ENCODE measurements around the gene CLCN1.

Gene CLCN1

GRCh38 chr7:143334244-143334643, 18.3 kb downstream of the CLCN1 start:
- DNase-seq (ENCODE audit: low read depth) = no peak

- no peak for DNase-seq (ENCODE audit: low read depth)
Observed at GRCh38 chr7:143337216-143337615, 21.3 kb downstream of the CLCN1 start.

DNA sequence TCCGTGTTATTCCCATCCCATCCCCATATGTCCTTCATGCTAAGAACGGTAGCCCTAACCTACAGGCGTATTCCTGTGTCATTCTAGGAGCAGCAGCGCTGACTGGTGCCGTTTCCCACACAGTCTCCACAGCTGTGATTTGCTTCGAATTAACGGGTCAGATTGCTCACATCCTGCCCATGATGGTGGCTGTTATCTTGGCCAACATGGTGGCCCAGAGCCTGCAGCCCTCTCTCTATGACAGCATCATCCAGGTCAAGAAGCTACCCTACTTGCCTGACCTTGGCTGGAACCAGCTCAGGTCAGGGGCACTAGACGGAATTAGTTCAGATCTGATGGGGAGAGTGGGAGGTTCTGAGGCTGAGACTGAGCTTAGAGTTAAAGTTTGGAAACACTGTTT, 25.9 kb downstream of the CLCN1 start:
- no peak for DNase-seq (ENCODE audit: low read depth)

GRCh38 chr7:143343596-143343995, 27.7 kb downstream of the CLCN1 start:
- no peak for DNase-seq (ENCODE audit: low read depth)

DNA sequence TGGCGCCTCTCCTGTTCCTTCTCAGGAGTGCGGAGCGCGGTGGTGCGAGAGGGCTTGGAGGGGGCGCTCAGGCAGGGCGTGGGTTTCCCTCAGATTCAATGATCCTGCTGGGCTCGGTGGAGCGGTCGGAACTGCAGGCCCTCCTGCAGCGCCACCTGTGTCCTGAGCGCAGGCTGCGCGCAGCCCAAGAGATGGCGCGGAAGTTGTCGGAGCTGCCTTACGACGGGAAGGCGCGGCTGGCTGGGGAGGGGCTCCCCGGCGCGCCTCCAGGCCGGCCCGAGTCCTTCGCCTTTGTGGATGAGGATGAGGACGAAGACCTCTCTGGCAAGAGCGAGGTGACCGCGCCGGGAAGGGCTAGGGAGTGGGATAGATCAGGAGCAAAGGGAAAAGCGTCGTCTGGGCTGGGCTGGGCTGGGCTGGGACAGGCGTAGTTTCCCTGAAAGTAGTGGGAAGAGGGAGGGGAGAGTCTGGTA, 29.6 kb downstream of the CLCN1 start:
- no peak for DNase-seq (ENCODE audit: low read depth)

DNA sequence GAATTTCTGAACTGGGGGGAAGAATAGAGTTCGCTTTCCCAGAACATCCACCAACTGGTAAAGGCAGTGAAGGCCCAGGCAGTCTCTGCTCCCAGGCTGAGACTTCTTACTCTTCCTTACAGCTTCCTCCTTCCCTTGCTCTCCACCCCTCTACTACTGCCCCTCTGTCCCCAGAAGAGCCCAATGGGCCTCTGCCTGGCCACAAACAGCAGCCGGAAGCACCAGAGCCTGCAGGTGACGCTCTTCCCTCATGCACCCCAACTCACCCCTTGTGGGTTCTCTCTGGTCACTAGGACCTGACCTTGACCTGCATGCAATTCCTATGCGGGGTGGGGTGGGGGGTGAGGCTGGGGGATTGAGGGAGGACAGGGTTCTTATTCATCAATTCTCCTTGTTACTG, 30.1 kb downstream of the CLCN1 start:
- no peak for DNase-seq (ENCODE audit: low read depth)

DNA sequence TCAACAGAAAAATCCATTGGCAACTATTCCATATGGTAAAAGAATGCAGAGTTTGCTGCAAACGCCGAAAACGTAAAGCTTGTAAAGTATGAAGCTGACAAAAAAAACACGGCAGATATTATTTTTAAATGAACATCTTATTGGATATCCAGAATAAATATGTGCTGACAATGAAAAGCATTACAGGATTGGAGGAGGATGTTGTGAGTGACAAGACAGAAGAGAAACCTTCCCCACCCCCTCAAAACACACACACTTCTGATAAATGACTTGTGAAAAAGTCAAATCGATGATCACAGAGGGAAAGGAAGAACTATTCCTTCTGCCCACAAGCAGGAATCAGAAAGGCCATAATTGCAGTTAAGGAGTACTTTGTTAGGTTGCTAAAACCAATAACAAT, 32.0 kb downstream of the CLCN1 start:
- DNase-seq (ENCODE audit: low read depth) = no peak

DNA sequence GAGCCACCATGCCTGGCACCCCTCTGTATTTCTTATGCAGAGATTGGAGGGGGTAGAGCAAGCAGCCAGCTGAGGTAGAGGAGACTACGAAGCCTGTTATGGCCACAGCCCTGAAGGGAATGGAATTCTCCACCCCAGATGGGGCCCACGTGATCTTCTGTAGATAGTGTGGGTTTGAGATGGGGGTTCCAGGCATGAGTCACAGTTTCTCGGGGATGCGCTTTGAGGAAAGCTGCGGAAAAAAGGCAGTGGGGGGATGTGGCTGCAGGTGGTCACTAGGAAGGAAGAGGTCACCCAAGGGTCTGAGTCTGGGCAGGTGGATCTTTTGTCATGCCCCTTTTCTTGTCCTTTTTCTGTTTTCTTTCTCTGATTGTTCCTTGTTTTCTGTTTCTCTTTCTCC, 35.1 kb downstream of the CLCN1 start:
- DNase-seq (ENCODE audit: low read depth) = no peak

- no peak for DNase-seq (ENCODE audit: low read depth)
Observed at GRCh38 chr7:143351574-143351973, 35.7 kb downstream of the CLCN1 start.

- DNase-seq (ENCODE audit: low read depth) = no peak
Observed at GRCh38 chr7:143352531-143353002, 36.7 kb downstream of the CLCN1 start.

GRCh38 chr7:143354376-143354775, 38.5 kb downstream of the CLCN1 start:
- no peak for DNase-seq (ENCODE audit: low read depth)

GRCh38 chr7:143354965-143355364, 39.1 kb downstream of the CLCN1 start:
- no peak for DNase-seq (ENCODE audit: low read depth)

- no peak for DNase-seq (ENCODE audit: low read depth)
Observed at GRCh38 chr7:143355450-143356385, 39.8 kb downstream of the CLCN1 start.

- no peak for DNase-seq (ENCODE audit: low read depth)
Observed at GRCh38 chr7:143356414-143357050, 40.6 kb downstream of the CLCN1 start.

DNA sequence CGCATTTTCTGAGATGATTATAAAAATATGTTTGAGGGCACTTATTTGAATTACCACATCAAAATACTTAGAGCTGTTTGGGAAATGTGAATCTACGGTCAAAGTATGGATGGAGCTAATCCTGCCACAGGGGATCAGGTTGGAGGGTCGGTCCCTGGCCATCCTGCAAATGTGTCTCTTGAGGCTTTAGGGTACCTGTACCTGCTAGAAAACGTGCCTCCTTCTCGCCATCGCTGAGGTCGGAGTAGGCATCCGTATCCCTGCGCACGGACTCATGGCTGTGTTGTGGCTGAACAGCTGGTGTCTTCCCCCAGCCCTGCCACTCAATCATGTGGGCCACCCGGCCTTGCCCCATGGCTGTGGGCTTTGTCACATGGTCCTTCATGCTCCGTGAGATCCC, 42.7 kb downstream of the CLCN1 start:
- DNase-seq (ENCODE audit: low read depth) = no peak

- DNase-seq (ENCODE audit: low read depth) = no peak
Observed at GRCh38 chr7:143359771-143360353, 44.0 kb downstream of the CLCN1 start.

DNA sequence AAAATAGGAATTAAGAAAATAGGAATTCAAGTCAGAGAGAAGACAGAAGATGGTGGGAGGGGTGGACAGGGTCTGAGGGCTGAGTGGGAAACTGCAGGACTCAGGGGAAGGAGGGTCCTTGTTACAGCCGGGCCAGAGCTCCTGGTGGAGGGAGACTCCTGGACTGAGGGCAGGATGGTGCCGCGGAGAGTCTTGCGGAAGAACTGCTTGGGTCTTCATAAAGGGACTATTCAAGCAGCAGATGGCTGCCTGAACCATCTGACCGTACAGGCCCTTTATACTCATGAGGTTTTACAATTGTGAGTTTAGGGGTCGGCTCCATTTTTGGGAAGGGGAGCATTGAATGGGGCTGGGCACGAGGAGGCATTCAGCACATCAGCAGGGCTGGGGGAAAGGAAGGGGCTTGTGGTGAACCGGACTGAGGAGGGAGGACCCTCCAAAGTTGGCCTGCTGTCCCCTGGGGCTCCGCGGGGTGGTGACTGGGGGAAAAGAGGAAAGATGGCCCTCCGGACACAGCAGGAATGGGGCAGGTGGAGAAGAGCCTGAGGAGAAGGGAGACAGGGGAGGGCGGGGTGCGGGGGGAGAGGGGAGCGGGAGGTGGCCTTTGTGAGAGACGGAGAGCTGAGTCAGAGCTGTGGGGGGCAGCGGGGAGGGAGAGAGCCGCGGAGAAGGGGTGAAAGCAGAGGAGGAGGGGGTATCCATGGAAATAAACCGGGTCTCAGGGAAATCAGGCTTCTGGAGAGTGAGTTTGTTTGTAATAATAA, 45.1 kb downstream of the CLCN1 start:
- no peak for DNase-seq (ENCODE audit: low read depth)

GRCh38 chr7:143361552-143362130, 45.7 kb downstream of the CLCN1 start:
- no peak for DNase-seq (ENCODE audit: low read depth)

DNA sequence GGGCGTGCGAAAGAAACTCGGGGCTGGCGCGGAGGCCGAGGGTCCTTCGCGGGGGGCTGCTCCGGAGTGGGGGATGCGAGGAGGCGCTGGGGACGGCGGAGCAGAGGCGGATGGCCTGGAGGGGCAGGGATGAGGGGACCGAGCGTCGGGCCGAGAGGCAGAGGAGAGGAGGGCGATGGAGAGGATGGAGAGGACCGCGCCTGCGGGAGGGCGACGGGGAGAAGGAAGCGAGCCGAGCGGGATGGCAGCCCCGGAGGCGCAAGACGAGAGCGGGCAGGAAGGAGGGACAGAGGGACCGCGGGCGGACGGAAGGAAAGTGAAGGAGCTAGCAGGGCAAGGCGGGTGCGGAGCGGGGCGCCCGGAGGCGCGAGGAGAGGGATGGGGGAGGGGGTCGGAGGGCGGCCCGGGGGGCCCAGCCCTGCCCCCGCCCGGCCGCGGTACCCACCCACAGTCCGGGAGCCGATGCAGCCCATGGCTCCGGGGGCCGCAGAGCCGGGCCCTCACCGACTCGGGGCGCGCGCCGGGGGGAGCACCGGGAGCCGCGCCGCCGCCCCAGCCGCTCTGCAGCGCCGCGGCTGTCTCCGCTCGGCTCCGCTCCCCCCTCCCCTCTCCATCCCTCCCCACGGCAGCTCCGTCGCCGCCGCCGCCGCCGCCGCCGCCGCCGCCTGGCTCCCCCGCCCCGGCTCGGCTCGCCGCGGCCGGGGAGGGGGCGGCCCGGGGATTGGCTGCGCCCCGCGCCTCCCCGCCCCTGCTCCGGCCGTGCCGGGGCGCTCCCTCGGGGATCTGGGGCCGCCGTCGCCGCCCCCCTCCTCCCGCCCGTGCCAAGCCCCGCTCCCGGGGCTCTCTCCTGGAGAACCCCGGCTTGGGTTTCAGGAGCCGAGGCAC, 46.5 kb downstream of the CLCN1 start, which contains the start of gene FAM131B:
TSS of gene FAM131B (minus strand) at position 583 of the 885 bp plus-strand sequence. CDS start at position 473, 110 bp downstream.
- no peak for DNase-seq (ENCODE audit: low read depth)
